WERI-Rb-1 (cell line): ENCODE results near the gene CDC14B.
"Not testable (repeated sequence)": the region's sequence is repeated elsewhere in the genome, so short reads cannot be mapped to it uniquely, and the experiment has no call there.

Experiments
- DNase-seq: peaks from one replicate; pipeline ENCODE4 v3.0.0-alpha.2; 2020
- H3K27ac ChIP-seq: fragments of 250-450 bp; sonication (Bioruptor Pico); 2 replicates; pipeline ENCODE4 v1.5.1; 2020; ENCODE audit warnings: mild to moderate bottlenecking, moderate library complexity
- H3K27me3 ChIP-seq: fragments of 250-450 bp; sonication (Bioruptor Pico); 2 replicates; pipeline ENCODE4 v1.5.1; 2021; ENCODE audit warnings: mild to moderate bottlenecking, low read depth, moderate library complexity; ENCODE audit not compliant: insufficient read depth, severe bottlenecking
- H3K36me3 ChIP-seq: fragments of 250-450 bp; sonication (Bioruptor Pico); 2 replicates; pipeline ENCODE4 v1.5.1; 2020; ENCODE audit warnings: mild to moderate bottlenecking, moderate library complexity
- H3K4me3 ChIP-seq: 2 replicates; pipeline ENCODE4 v1.5.1; 2011; ENCODE audit warnings: low read depth, mild to moderate bottlenecking, control low read depth, low read length
- H3K9me3 ChIP-seq: fragments of 250-450 bp; sonication (Bioruptor Pico); 2 replicates; pipeline ENCODE4 v1.5.1; 2021; ENCODE audit warnings: mild to moderate bottlenecking, moderate library complexity; ENCODE audit not compliant: severe bottlenecking
- CTCF ChIP-seq: IDR thresholded peaks from 2 replicates; pipeline ENCODE4 v1.5.1; 2011; ENCODE audit warnings: low read depth, mild to moderate bottlenecking, control low read depth, inconsistent platforms, low read length

The CDC14B gene

GRCh38 chr9:96619491-96620180 is at the start of gene CDC14B:
CDC14B (minus strand) TSS chr9:96619843; CDS start chr9:96619378, 465 bp downstream.
- peak; percentile 97 for DNase-seq

GRCh38 chr9:96668868-96669534 is 49.4 kb upstream of the CDC14B start:
- no peak for TF ChIP-seq CTCF
- no peak for DNase-seq
- Histone ChIP-seq H3K4me3 (no peak overlapping the region), H3K27me3 (no peaks in the 10 kb centered on the region), H3K9me3 (peaks cover 5% of the 10 kb centered on the region), H3K27ac (no peak overlapping the region), H3K36me3 (no peaks in the 10 kb centered on the region)

More at GRCh38 chr9:96619491-96620180, at the start of gene CDC14B:
- H3K4me3 ChIP-seq: peak within 1 kb of the TSS; percentile 64
- 0 out of 2 replicates have a peak, but pooled peaks cover 4% of the 10 kb centered on the region for H3K36me3 ChIP-seq
- no peaks in the 10 kb centered on the region for H3K27me3 ChIP-seq
- no peak within 1 kb of the TSS for H3K27ac ChIP-seq
- no peaks in the 10 kb centered on the region for H3K9me3 ChIP-seq
- 0 out of 2 replicates have a peak, but pooled peaks have one; percentile 16 for TF ChIP-seq CTCF

DNA sequence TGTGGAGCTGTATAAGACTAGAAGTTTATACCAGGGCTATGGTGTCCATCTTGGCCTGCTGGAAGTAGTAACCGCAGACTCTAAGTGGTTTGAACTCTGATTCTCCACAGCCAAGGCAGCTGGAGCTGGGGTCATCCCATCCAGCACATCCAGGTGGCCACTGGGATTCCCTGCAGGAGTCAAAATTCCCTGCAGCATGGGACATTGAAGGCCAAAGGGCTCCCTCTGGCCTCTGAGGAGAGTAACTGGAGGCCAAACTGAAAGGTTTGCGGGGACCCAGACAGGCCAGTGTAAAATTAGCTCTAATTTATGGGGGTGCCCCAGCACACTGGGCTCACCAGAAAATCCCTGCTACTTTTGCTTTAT is 47.7 kb upstream of the CDC14B start:
- 0 out of 2 replicates have a peak, but pooled peaks have one; percentile 9 for TF ChIP-seq CTCF
- DNase-seq: no peak
- Histone ChIP-seq H3K27ac (no peak overlapping the region), H3K9me3 (no peaks in the 10 kb centered on the region), H3K36me3 (no peaks in the 10 kb centered on the region), H3K4me3 (no peak overlapping the region), H3K27me3 (no peaks in the 10 kb centered on the region)

GRCh38 chr9:96666653-96667362 is 47.2 kb upstream of the CDC14B start:
- H3K4me3 ChIP-seq, DNase-seq, H3K27ac ChIP-seq, H3K36me3 ChIP-seq, H3K27me3 ChIP-seq, H3K9me3 ChIP-seq: not testable (repeated sequence)
- TF ChIP-seq CTCF: peak; percentile 50

DNA sequence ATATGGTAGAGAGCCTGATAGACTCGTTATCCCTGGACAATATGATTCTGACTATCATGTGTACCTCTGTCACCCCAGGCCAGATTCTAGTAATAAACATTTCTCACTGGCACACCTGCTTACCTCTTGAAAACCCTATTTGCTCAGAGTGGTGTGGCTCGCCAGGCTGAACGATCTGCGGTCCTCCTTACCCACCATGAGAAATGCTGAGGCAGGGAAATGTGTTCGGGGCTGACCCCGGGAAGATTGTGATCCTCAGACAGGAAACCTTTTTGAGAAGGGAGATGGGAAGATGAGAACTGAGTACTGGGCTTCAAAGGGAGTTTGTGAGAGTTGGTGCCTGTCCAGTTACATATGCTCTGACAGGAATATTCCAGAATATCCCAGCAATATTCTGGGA is 46.1 kb upstream of the CDC14B start:
- H3K4me3 ChIP-seq: no peak overlapping the region
- H3K27me3 ChIP-seq: no peaks in the 10 kb centered on the region
- no peak for TF ChIP-seq CTCF
- no peaks in the 10 kb centered on the region for H3K36me3 ChIP-seq
- DNase-seq: no peak
- H3K27ac ChIP-seq: no peak overlapping the region
- H3K9me3 ChIP-seq: no peaks in the 10 kb centered on the region
